Hepatocyte (in vitro differentiated cells): Measurements from ENCODE around the gene GTF2A2. TPM values are rescaled to one million over a fixed set of nuclear protein-coding genes. Genes with fewer than 3 reads are reported as not detected.

Source experiments
- DNase-seq: peaks from one replicate; pipeline ENCODE4 v3.0.0-alpha.2; 2016; ENCODE audit warnings: low spot score
- H2AFZ ChIP-seq: fragments of 200-600 bp; sonication (generic); 2 replicates; pipeline ENCODE4 v1.6.0; 2016; ENCODE audit warnings: antibody characterized with exemption, mild to moderate bottlenecking
- H3K27ac ChIP-seq: fragments of 200-600 bp; sonication (generic); 2 replicates; pipeline ENCODE4 v1.5.1; 2016; ENCODE audit warnings: mild to moderate bottlenecking
- H3K27me3 ChIP-seq: fragments of 200-600 bp; sonication (generic); 2 replicates; pipeline ENCODE4 v1.6.1; 2016
- H3K36me3 ChIP-seq: fragments of 200-600 bp; sonication (generic); replicated peaks from 2 replicates; pipeline ENCODE4 v1.5.1; 2016; ENCODE audit warnings: low read depth; ENCODE audit not compliant: insufficient read depth
- H3K4me1 ChIP-seq: fragments of 200-600 bp; sonication (generic); 2 replicates; pipeline ENCODE4 v1.5.1; 2016; ENCODE audit warnings: mild to moderate bottlenecking, moderate library complexity; ENCODE audit not compliant: insufficient read depth
- H3K4me2 ChIP-seq: fragments of 200-600 bp; sonication (generic); 2 replicates; pipeline ENCODE4 v1.6.0; 2016
- H3K4me3 ChIP-seq: fragments of 200-600 bp; sonication (generic); 2 replicates; pipeline ENCODE4 v1.5.1; 2016; ENCODE audit warnings: mild to moderate bottlenecking
- H3K79me2 ChIP-seq: fragments of 200-600 bp; sonication (generic); 2 replicates; pipeline ENCODE4 v1.6.0; 2017; ENCODE audit warnings: mild to moderate bottlenecking
- H3K9me2 ChIP-seq: fragments of 200-600 bp; sonication (generic); replicated peaks from 2 replicates; pipeline ENCODE4 v1.6.0; 2017; ENCODE audit warnings: mild to moderate bottlenecking; ENCODE audit not compliant: insufficient read depth
- H3K9me3 ChIP-seq: fragments of 200-600 bp; sonication (generic); 2 replicates; pipeline ENCODE4 v1.5.1; 2016; ENCODE audit warnings: low read depth, mild to moderate bottlenecking
- H4K20me1 ChIP-seq: fragments of 200-600 bp; sonication (generic); 2 replicates; pipeline ENCODE4 v1.6.0; 2016; ENCODE audit warnings: mild to moderate bottlenecking; ENCODE audit not compliant: insufficient read depth, poor library complexity, severe bottlenecking
- CTCF ChIP-seq: fragments of 200-600 bp; sonication (generic); IDR thresholded peaks from 2 replicates; pipeline ENCODE4 v1.5.1; 2016; ENCODE audit warnings: antibody characterized with exemption, mild to moderate bottlenecking; ENCODE audit not compliant: poor library complexity
- EZH2 ChIP-seq: fragments of 200-600 bp; sonication (generic); IDR thresholded peaks from 2 replicates; pipeline ENCODE4 v1.6.1; 2016; ENCODE audit warnings: antibody characterized with exemption, mild to moderate bottlenecking, borderline replicate concordance
- EZH2phosphoT487 ChIP-seq: fragments of 200-600 bp; sonication (generic); IDR thresholded peaks from one replicate; pipeline ENCODE4 v1.6.1; 2018; ENCODE audit warnings: antibody characterized with exemption, mild to moderate bottlenecking, low read depth, moderate library complexity; ENCODE audit not compliant: unreplicated experiment, severe bottlenecking
- WGBS: methylation state at CpG from one replicate; pipeline ENCODE4 v1.1.6; 2016; ENCODE audit warnings: low lambda C conversion rate; ENCODE audit errors: missing lambda C conversion rate; 5-methylcytosine and 5-hydroxymethylcytosine counted together
- polyA plus RNA-seq: library from polyadenylated mRNA; unstranded; fragments of >200 nt; fragmentation: Nextera tagmentation; extraction: Ambion mirVana; gene quantifications from 2 replicates; pipeline ENCODE4 v1.2.1, GENCODE V29; 2016
- total RNA-seq: library from RNA; depleted of rRNA; stranded (reverse); fragments of >200 nt; gene quantifications from 2 replicates; pipeline ENCODE4 v1.2.3, GENCODE V29; 2014

Gene GTF2A2
- total and polyA plus RNA-seq, 2 experiments from 2014 or later: 42.9 to 253 TPM

GRCh38 chr15:59594493-59594942 lies 62.8 kb downstream of the GTF2A2 start:
- Histone ChIP-seq H3K79me2 (no peaks in the 10 kb centered on the region), H3K9me2 (no peaks in the 10 kb centered on the region), H3K36me3 (no peaks in the 10 kb centered on the region), H3K4me3 (no peak overlapping the region), H4K20me1 (no peaks in the 10 kb centered on the region), H3K27ac (peak overlapping the region; percentile 96), H3K4me2 (peak overlapping the region; percentile 15), H2AFZ (no peak overlapping the region), H3K4me1 (peaks cover 12% of the 10 kb centered on the region), H3K27me3 (no peaks in the 10 kb centered on the region), H3K9me3 (no peaks in the 10 kb centered on the region)
- DNase-seq: peak; percentile 82
- 59% methylated on average over 3 of the region's 3 CpGs for WGBS
- TF ChIP-seq CTCF: no peak
- no peak for TF ChIP-seq EZH2phosphoT487
- no peak for TF ChIP-seq EZH2

- Histone ChIP-seq H3K9me3 (no peaks in the 10 kb centered on the region), H3K79me2 (no peaks in the 10 kb centered on the region), H3K27ac (no peak overlapping the region), H2AFZ (no peak overlapping the region), H3K4me3 (no peak overlapping the region), H3K27me3 (no peaks in the 10 kb centered on the region), H3K36me3 (no peaks in the 10 kb centered on the region), H3K4me1 (peaks cover 12% of the 10 kb centered on the region), H3K4me2 (no peak overlapping the region), H3K9me2 (no peaks in the 10 kb centered on the region), H4K20me1 (no peaks in the 10 kb centered on the region)
- no peak for DNase-seq
- TF ChIP-seq EZH2: no peak
- TF ChIP-seq CTCF: no peak
- no peak for TF ChIP-seq EZH2phosphoT487
- 63% methylated on average over 2 of the region's 2 CpGs for WGBS
These were observed 66.0 kb downstream of the GTF2A2 start for GRCh38 chr15:59591356-59591755.

- H3K27ac ChIP-seq: no peak overlapping the region
- WGBS: 94% methylated on average over 7 of the region's 7 CpGs
- no peaks in the 10 kb centered on the region for H3K79me2 ChIP-seq
- H3K9me2 ChIP-seq: no peaks in the 10 kb centered on the region
- no peaks in the 10 kb centered on the region for H3K9me3 ChIP-seq
- no peak overlapping the region for H3K4me3 ChIP-seq
- no peaks in the 10 kb centered on the region for H3K27me3 ChIP-seq
- H3K4me2 ChIP-seq: no peak overlapping the region
- H3K36me3 ChIP-seq: no peaks in the 10 kb centered on the region
- no peak for TF ChIP-seq EZH2
- TF ChIP-seq CTCF: no peak
- TF ChIP-seq EZH2phosphoT487: no peak
- no peak overlapping the region for H2AFZ ChIP-seq
- H4K20me1 ChIP-seq: no peaks in the 10 kb centered on the region
- DNase-seq: no peak
- H3K4me1 ChIP-seq: peaks cover 3% of the 10 kb centered on the region
These were observed 67.3 kb downstream of the GTF2A2 start for GRCh38 chr15:59590027-59590426.

Other genes starting within 250 kb of the GTF2A2 start
- 0.47 and 0.52 TPM in 2 replicates for gene FAM81A, start 219.3 kb downstream of the GTF2A2 start, total RNA-seq
- gene FAM81A, start 219.3 kb downstream of the GTF2A2 start, polyA plus RNA-seq: 0.85 and 1.0 TPM in 2 replicates
- gene GCNT3, start 45.7 kb downstream of the GTF2A2 start, total RNA-seq: 17.5 and 21.6 TPM in 2 replicates
- 14.6 and 19.9 TPM in 2 replicates for gene GCNT3, start 45.7 kb downstream of the GTF2A2 start, polyA plus RNA-seq
- 78.2 and 102 TPM in 2 replicates for gene BNIP2, start 31.8 kb upstream of the GTF2A2 start, total RNA-seq
- 55.0 and 77.0 TPM in 2 replicates for gene BNIP2, start 31.8 kb upstream of the GTF2A2 start, polyA plus RNA-seq